ENCODE results near the gene MARK1.

DNA sequence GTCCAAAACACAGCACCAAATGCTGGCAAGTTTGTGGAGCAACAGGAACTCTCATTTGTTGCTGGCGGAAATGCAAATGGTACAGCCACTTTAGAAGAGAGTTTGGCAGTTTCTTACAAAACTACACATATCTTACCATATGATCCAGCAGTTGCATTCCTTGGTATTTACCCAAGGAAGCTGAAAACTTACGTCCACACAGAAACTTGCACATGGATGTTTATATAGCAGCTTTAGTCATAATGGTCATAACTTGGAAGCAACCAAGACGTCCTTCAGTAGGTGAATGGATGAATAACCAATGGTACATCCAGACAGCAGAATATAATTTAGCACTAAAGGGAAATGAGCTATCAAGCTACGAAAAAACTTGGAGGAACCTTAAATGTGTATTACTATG lies 66.4 kb downstream of the MARK1 start:
- TF ChIP-seq EP300 (IDR thresholded peaks at IDR 0.05) (no peak), CTCF (IDR thresholded peaks at IDR 0.05) (no peak), POLR2A (IDR thresholded peaks at IDR 0.05) (no peak)

Measured in tibial nerve (tissue), 4 donors.